Fibroblast of lung (primary cell): ENCODE data around the gene TMEM272. TPM values are rescaled to one million over a fixed set of nuclear protein-coding genes. Genes with fewer than 3 reads are reported as not detected.

Experiments used
- DNase-seq, 2 donors: peaks; one replicate each; pipeline versions ENCODE4 v3.0.0 to v3.0.0-alpha.2; 2010; ENCODE audit warnings: low read depth in 2 of 2
- H2AFZ ChIP-seq: 2 replicates; pipeline ENCODE4 v1.5.1; 2012; ENCODE audit warnings: low read length, control low read depth, inconsistent platforms
- H3K27ac ChIP-seq: 2 replicates; pipeline ENCODE4 v1.5.1; 2011; ENCODE audit warnings: low read length, control low read depth; ENCODE audit not compliant: insufficient read depth
- H3K27me3 ChIP-seq: 2 replicates; pipeline ENCODE4 v1.5.1; 2011; ENCODE audit warnings: mild to moderate bottlenecking, low read length; ENCODE audit not compliant: control insufficient read depth, insufficient read depth
- H3K36me3 ChIP-seq: 2 replicates; pipeline ENCODE4 v1.5.1; 2011; ENCODE audit warnings: low read length; ENCODE audit not compliant: control insufficient read depth, insufficient read depth
- H3K4me1 ChIP-seq: 2 replicates; pipeline ENCODE4 v1.5.1; 2011; ENCODE audit warnings: low read length; ENCODE audit not compliant: control insufficient read depth, insufficient read depth; ENCODE audit errors: extremely low read depth
- H3K4me2 ChIP-seq: 2 replicates; pipeline ENCODE4 v1.5.1; 2011; ENCODE audit warnings: low read length, control low read depth; ENCODE audit not compliant: insufficient read depth; ENCODE audit errors: extremely low read depth
- H3K4me3 ChIP-seq, 4 experiments: fragments of 200-600 bp in 1 of 4; sonication (generic) in 1 of 4; replicated peaks in 1 of 4; 2 replicates each; pipeline ENCODE4 v1.5.1; 2011 to 2016; ENCODE audit warnings: low read length in 4 of 4, low read depth in 3 of 4, mild to moderate bottlenecking in 3 of 4, control low read depth in 2 of 4, inconsistent platforms in 1 of 4, mixed read lengths in 1 of 4; ENCODE audit not compliant: insufficient read depth in 1 of 4; ENCODE audit errors: control extremely low read depth in 1 of 4
- H3K79me2 ChIP-seq: 2 replicates; pipeline ENCODE4 v1.5.1; 2012; ENCODE audit warnings: mild to moderate bottlenecking, low read length, inconsistent platforms; ENCODE audit not compliant: control insufficient read depth, insufficient read depth
- H3K9ac ChIP-seq: 2 replicates; pipeline ENCODE4 v1.5.1; 2011; ENCODE audit warnings: mild to moderate bottlenecking, low read length, control low read depth; ENCODE audit not compliant: insufficient read depth
- H3K9me3 ChIP-seq: 2 replicates; pipeline ENCODE4 v1.5.1; 2012; ENCODE audit warnings: low read depth, low read length; ENCODE audit not compliant: control insufficient read depth, insufficient read depth
- H4K20me1 ChIP-seq: 2 replicates; pipeline ENCODE4 v1.5.1; 2011; ENCODE audit warnings: low read length; ENCODE audit not compliant: control insufficient read depth, insufficient read depth; ENCODE audit errors: extremely low read depth
- EZH2 ChIP-seq: IDR thresholded peaks from 2 replicates; pipeline ENCODE4 v1.5.1; 2012; ENCODE audit warnings: low read length, control low read depth, mild to moderate bottlenecking; ENCODE audit errors: missing control alignments
- polyA plus RNA-seq, 2 donors: library from polyadenylated mRNA; depleted of rRNA in 1 of 2; stranded (reverse) in 1 of 2; unstranded in 1 of 2; fragments of >200 nt; gene quantifications; 2 replicates each; pipeline ENCODE4 v1.2.1, GENCODE V29; 2011 to 2012; ENCODE audit warnings: missing spikeins in 1 of 2
- total RNA-seq: library from RNA; depleted of rRNA; stranded (reverse); fragments of >200 nt; gene quantifications from 2 replicates; pipeline ENCODE4 v1.2.1, GENCODE V29; 2014
- TF ChIP-seq, protein P1 (sequence below), 2 donors: IDR thresholded peaks in 1 of 2; conservative IDR thresholded peaks in 1 of 2; 1 replicate in 1 of 2; 2 replicates in 1 of 2; pipeline ENCODE4 v1.5.1; 2011 to 2012; ENCODE audit warnings: low read length in 2 of 2, control low read depth in 1 of 2, inconsistent platforms in 1 of 2, low read depth in 1 of 2, mild to moderate bottlenecking in 1 of 2

The TMEM272 gene
- total and polyA plus RNA-seq, 2 donors (not counting 1 experiment from before 2014, with no cell fraction given), result not detected

DNA sequence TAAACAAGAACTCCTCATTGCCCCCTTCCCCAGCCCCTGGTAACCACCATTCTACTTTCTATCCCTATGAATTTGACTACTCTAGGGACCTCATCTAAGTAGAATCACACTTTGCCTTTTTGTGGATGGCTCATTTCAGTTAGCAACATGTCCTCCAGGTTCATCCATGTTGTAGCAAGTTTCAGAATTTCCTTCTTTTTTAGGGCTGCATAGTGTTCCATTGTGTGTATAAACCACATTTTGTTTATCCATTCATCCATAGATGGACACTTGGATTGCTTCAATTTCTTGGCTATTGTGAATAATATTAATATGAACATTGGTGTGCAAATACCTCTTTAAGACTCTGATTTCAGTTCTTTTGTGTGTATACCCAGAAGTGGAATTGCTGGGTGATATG is 36.2 kb downstream of the TMEM272 start:
- Histone ChIP-seq H3K79me2 (no peaks in the 10 kb centered on the region), H3K9ac (no peak overlapping the region), H3K27me3 (peaks cover 3% of the 10 kb centered on the region), H3K9me3 (no peaks in the 10 kb centered on the region), H3K27ac (no peak overlapping the region), H3K4me2 (no peak overlapping the region), H3K36me3 (no peaks in the 10 kb centered on the region), H4K20me1 (no peaks in the 10 kb centered on the region), H3K4me3 (no peak overlapping the region), H2AFZ (no peak overlapping the region), H3K4me1 (no peaks in the 10 kb centered on the region)
- DNase-seq, result no peak
- TF ChIP-seq, protein P1, sequence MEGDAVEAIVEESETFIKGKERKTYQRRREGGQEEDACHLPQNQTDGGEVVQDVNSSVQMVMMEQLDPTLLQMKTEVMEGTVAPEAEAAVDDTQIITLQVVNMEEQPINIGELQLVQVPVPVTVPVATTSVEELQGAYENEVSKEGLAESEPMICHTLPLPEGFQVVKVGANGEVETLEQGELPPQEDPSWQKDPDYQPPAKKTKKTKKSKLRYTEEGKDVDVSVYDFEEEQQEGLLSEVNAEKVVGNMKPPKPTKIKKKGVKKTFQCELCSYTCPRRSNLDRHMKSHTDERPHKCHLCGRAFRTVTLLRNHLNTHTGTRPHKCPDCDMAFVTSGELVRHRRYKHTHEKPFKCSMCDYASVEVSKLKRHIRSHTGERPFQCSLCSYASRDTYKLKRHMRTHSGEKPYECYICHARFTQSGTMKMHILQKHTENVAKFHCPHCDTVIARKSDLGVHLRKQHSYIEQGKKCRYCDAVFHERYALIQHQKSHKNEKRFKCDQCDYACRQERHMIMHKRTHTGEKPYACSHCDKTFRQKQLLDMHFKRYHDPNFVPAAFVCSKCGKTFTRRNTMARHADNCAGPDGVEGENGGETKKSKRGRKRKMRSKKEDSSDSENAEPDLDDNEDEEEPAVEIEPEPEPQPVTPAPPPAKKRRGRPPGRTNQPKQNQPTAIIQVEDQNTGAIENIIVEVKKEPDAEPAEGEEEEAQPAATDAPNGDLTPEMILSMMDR (conservative IDR thresholded peaks at IDR 0.05 in 1 of 2, IDR thresholded peaks at IDR 0.05 in 1 of 2; ENCODE audit: low read depth in 1 of 2, low read length in 2 of 2), result no peak
- no peak for TF ChIP-seq EZH2

DNA sequence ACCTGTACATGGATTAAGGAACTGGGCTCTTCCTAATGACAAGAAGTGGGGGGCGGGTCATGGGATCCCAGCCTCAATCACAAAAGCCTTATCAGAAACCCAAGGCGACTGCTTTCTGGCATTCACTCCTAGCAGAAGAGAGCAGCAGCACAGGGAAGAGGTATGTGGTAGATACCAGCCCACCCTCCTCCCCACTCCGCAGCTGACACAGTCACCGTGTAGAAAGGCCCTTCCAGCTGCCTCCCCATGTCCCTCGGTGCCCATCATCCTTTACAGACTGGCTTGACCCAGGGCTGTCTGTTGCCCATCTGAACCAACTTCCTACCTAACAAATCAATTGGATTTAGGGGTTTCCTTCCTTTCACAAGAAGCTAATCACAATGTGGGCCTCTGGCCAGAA is 37.9 kb downstream of the TMEM272 start:
- DNase-seq, result no peak
- Histone ChIP-seq H3K9ac (no peak overlapping the region), H3K27me3 (peaks cover 1% of the 10 kb centered on the region), H3K4me1 (peaks cover 12% of the 10 kb centered on the region), H3K27ac (no peak overlapping the region), H3K79me2 (no peaks in the 10 kb centered on the region), H2AFZ (no peak overlapping the region), H4K20me1 (no peaks in the 10 kb centered on the region), H3K36me3 (no peaks in the 10 kb centered on the region), H3K9me3 (no peaks in the 10 kb centered on the region), H3K4me3 (no peak overlapping the region), H3K4me2 (no peak overlapping the region)
- no peak for TF ChIP-seq EZH2
- TF ChIP-seq, protein P1 (conservative IDR thresholded peaks at IDR 0.05 in 1 of 2, IDR thresholded peaks at IDR 0.05 in 1 of 2; ENCODE audit: low read depth in 1 of 2, low read length in 2 of 2), result no peak

DNA sequence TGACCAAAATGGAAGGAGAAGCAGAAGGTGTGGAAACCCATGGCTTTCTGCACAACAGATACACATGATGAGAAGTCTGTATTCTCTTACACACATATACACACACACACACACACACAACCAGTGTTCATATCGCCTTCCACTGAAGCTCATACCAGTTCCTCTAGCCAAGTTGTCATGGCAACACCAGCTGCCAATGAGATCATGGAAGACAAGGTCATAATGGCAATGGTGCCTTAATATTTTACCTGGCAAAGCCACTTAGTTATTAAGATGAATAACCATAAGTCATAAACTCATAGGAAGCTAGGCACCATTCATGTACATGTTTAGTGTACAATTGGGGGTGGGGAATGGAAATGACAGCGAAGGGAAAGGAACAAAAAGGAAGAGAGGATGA is 38.4 kb downstream of the TMEM272 start:
- no peaks in the 10 kb centered on the region for H3K36me3 ChIP-seq
- DNase-seq, result peak; percentile 33 to 35

More for the DNA sequence above, 38.4 kb downstream of the TMEM272 start:
- Histone ChIP-seq H4K20me1 (no peaks in the 10 kb centered on the region), H3K9me3 (no peaks in the 10 kb centered on the region), H3K79me2 (no peaks in the 10 kb centered on the region), H3K4me3 (no peak overlapping the region), H2AFZ (no peak overlapping the region), H3K9ac (no peak overlapping the region), H3K27me3 (no peaks in the 10 kb centered on the region), H3K27ac (no peak overlapping the region), H3K4me1 (peaks cover 16% of the 10 kb centered on the region), H3K4me2 (no peak overlapping the region)
- no peak for TF ChIP-seq EZH2
- TF ChIP-seq, protein P1 (conservative IDR thresholded peaks at IDR 0.05 in 1 of 2, IDR thresholded peaks at IDR 0.05 in 1 of 2; ENCODE audit: low read depth in 1 of 2, low read length in 2 of 2), result no peak
